Stimulated activated CD4-positive, alpha-beta T cell treated with anti-CD3 and anti-CD28 coated beads, Interleukin-12 subunit alpha, Interleukin-12 subunit beta, amount 100 ng/mL, for 24 hours (primary cell): ENCODE data around the gene DGCR2.
"Not testable (repeated sequence)": the region's sequence is repeated elsewhere in the genome, so short reads cannot be mapped to it uniquely, and the experiment has no call there.

Experiments used
- DNase-seq, 2 experiments: peaks; one replicate each; pipeline ENCODE4 v3.0.0-alpha.2; 2020; ENCODE audit warnings: low read depth in 2 of 2

Gene DGCR2

GRCh38 chr22:19084126-19084525 is 38.1 kb downstream of the DGCR2 start:
- not testable (repeated sequence) for DNase-seq

- no peak for DNase-seq
Observed at GRCh38 chr22:19082793-19083192, 39.4 kb downstream of the DGCR2 start.

GRCh38 chr22:19082101-19082500 is 40.1 kb downstream of the DGCR2 start:
- no peak for DNase-seq

- no peak for DNase-seq
Observed at GRCh38 chr22:19081351-19081750, 40.9 kb downstream of the DGCR2 start.

GRCh38 chr22:19080853-19081252 is 41.4 kb downstream of the DGCR2 start:
- DNase-seq: no peak

GRCh38 chr22:19079691-19080090 is 42.5 kb downstream of the DGCR2 start:
- no peak for DNase-seq

GRCh38 chr22:19075404-19075803 is 46.8 kb downstream of the DGCR2 start:
- DNase-seq: no peak

- DNase-seq: not testable (repeated sequence)
Observed at GRCh38 chr22:19072853-19073252, 49.4 kb downstream of the DGCR2 start.

- no peak for DNase-seq
Observed at GRCh38 chr22:19070397-19071169, 51.6 kb downstream of the DGCR2 start.

- DNase-seq: no peak
Observed at GRCh38 chr22:19069451-19069850, 52.8 kb downstream of the DGCR2 start.

- no peak for DNase-seq
Observed at GRCh38 chr22:19068784-19069271, 53.4 kb downstream of the DGCR2 start.

- DNase-seq: no peak
Observed at GRCh38 chr22:19067696-19068348, 54.4 kb downstream of the DGCR2 start.

- DNase-seq: no peak
Observed at GRCh38 chr22:19066531-19067271, 55.5 kb downstream of the DGCR2 start.

GRCh38 chr22:19065929-19066328 is 56.3 kb downstream of the DGCR2 start:
- DNase-seq: no peak

GRCh38 chr22:19065298-19065859 is 56.8 kb downstream of the DGCR2 start:
- no peak for DNase-seq

GRCh38 chr22:19064354-19065054 is 57.7 kb downstream of the DGCR2 start:
- DNase-seq: no peak

- no peak for DNase-seq
Observed at GRCh38 chr22:19063581-19064353, 58.4 kb downstream of the DGCR2 start.

- no peak for DNase-seq
Observed at GRCh38 chr22:19062943-19063308, 59.3 kb downstream of the DGCR2 start.

GRCh38 chr22:19062139-19062942 is 59.9 kb downstream of the DGCR2 start:
- DNase-seq: no peak
